OCI-LY3 (cell line): ENCODE data around the gene MOSPD3.

ENCODE experiments used
- EZH2phosphoT487 ChIP-seq: fragments of 200-600 bp; shearing (Covaris generic); IDR thresholded peaks from 2 replicates; pipeline ENCODE4 v1.6.1; 2018; ENCODE audit warnings: antibody characterized with exemption, mixed run types, low read depth
- TF ChIP-seq, protein P1 (sequence below): fragments of 200-600, 300-600 bp; sonication (generic); IDR thresholded peaks from 2 replicates; pipeline ENCODE4 v1.5.1; 2014; ENCODE audit warnings: antibody characterized with exemption, low read length, low read depth

GRCh38 chr7:100595188-100595587, 17.2 kb upstream of the MOSPD3 start:
- TF ChIP-seq, protein P1, sequence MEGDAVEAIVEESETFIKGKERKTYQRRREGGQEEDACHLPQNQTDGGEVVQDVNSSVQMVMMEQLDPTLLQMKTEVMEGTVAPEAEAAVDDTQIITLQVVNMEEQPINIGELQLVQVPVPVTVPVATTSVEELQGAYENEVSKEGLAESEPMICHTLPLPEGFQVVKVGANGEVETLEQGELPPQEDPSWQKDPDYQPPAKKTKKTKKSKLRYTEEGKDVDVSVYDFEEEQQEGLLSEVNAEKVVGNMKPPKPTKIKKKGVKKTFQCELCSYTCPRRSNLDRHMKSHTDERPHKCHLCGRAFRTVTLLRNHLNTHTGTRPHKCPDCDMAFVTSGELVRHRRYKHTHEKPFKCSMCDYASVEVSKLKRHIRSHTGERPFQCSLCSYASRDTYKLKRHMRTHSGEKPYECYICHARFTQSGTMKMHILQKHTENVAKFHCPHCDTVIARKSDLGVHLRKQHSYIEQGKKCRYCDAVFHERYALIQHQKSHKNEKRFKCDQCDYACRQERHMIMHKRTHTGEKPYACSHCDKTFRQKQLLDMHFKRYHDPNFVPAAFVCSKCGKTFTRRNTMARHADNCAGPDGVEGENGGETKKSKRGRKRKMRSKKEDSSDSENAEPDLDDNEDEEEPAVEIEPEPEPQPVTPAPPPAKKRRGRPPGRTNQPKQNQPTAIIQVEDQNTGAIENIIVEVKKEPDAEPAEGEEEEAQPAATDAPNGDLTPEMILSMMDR: no peak
- TF ChIP-seq EZH2phosphoT487: no peak
